NCI-H128 (cell line): Measurements from ENCODE around the gene ARL15.

Experiments
- DNase-seq: peaks from one replicate; lab custom pipeline; 2025; ENCODE audit not compliant: unreplicated experiment; lab: John Stamatoyannopoulos, UW

ARL15 gene

GRCh38 chr5:53948598-53948997 is 361.8 kb downstream of the ARL15 start:
- DNase-seq: no peak

- DNase-seq: no peak
Measured at GRCh38 chr5:53946405-53947100, 363.8 kb downstream of the ARL15 start.

- DNase-seq: no peak
Measured at GRCh38 chr5:53944981-53945380, 365.4 kb downstream of the ARL15 start.

- DNase-seq: no peak
Measured at GRCh38 chr5:53943938-53944337, 366.4 kb downstream of the ARL15 start.

- DNase-seq: no peak
Measured at GRCh38 chr5:53942724-53943123, 367.6 kb downstream of the ARL15 start.

GRCh38 chr5:53940921-53941320 is 369.5 kb downstream of the ARL15 start:
- no peak for DNase-seq

GRCh38 chr5:53937467-53937866 is 372.9 kb downstream of the ARL15 start:
- DNase-seq: no peak

- DNase-seq: no peak
Measured at GRCh38 chr5:53936481-53937352, 373.7 kb downstream of the ARL15 start.

- no peak for DNase-seq
Measured at GRCh38 chr5:53934151-53934820, 376.1 kb downstream of the ARL15 start.

- no peak for DNase-seq
Measured at GRCh38 chr5:53932351-53932750, 378.0 kb downstream of the ARL15 start.

GRCh38 chr5:53930457-53930856 is 379.9 kb downstream of the ARL15 start:
- DNase-seq: no peak

- no peak for DNase-seq
Measured at GRCh38 chr5:53929570-53929969, 380.8 kb downstream of the ARL15 start.

GRCh38 chr5:53929152-53929551 is 381.2 kb downstream of the ARL15 start:
- DNase-seq: no peak

GRCh38 chr5:53928641-53929040 is 381.7 kb downstream of the ARL15 start:
- DNase-seq: no peak

GRCh38 chr5:53927668-53928247 is 382.6 kb downstream of the ARL15 start:
- no peak for DNase-seq

- DNase-seq: no peak
Measured at GRCh38 chr5:53926026-53926425, 384.3 kb downstream of the ARL15 start.

GRCh38 chr5:53924392-53924791 is 386.0 kb downstream of the ARL15 start:
- DNase-seq: no peak

GRCh38 chr5:53923961-53924360 is 386.4 kb downstream of the ARL15 start:
- no peak for DNase-seq

GRCh38 chr5:53922508-53923498 is 387.6 kb downstream of the ARL15 start:
- peak; percentile 56 for DNase-seq

GRCh38 chr5:53917826-53918225 is 392.5 kb downstream of the ARL15 start:
- no peak for DNase-seq
